SK-N-SH treated with all-trans-retinoic acid at 6 μM for 48 hours (cell line): ENCODE data around the gene PARD3.

Experiments
- ARNTL ChIP-seq: fragments of 450-650 bp; formaldehyde crosslinking; IDR thresholded peaks from 2 replicates; pipeline ENCODE4 v1.5.0; 2020; ENCODE audit warnings: low read depth, mild to moderate bottlenecking, moderate library complexity, borderline replicate concordance
- CREB5 ChIP-seq: fragments of 250-450 bp; sonication (Bioruptor Pico); IDR thresholded peaks from 2 replicates; pipeline ENCODE4 v1.5.1; 2020; ENCODE audit warnings: low read depth, mild to moderate bottlenecking, moderate library complexity
- CSDC2 ChIP-seq: fragments of 250-450 bp; sonication (Bioruptor Pico); IDR thresholded peaks from 2 replicates; pipeline ENCODE4 v1.5.0; 2020; ENCODE audit warnings: mild to moderate bottlenecking, moderate library complexity
- PATZ1 ChIP-seq: fragments of 250-450 bp; sonication (Bioruptor Pico); IDR thresholded peaks from 2 replicates; pipeline ENCODE4 v1.8.0; 2020; ENCODE audit warnings: mild to moderate bottlenecking, moderate library complexity, borderline replicate concordance
- RARB ChIP-seq: fragments of 250-450 bp; sonication (Bioruptor Pico); IDR thresholded peaks from 2 replicates; pipeline ENCODE4 v1.8.0; 2021; ENCODE audit warnings: mild to moderate bottlenecking, moderate library complexity
- TOX ChIP-seq: fragments of 250-450 bp; sonication (Bioruptor Pico); IDR thresholded peaks from 2 replicates; pipeline ENCODE4 v1.8.0; 2021; ENCODE audit warnings: mild to moderate bottlenecking, moderate library complexity, borderline replicate concordance
- ZC3H10 ChIP-seq: fragments of 250-450 bp; sonication (Bioruptor Pico); IDR thresholded peaks from 2 replicates; pipeline ENCODE4 v1.5.1; 2021; ENCODE audit warnings: mild to moderate bottlenecking, moderate library complexity
- ZFP3 ChIP-seq: fragments of 250-450 bp; sonication (Bioruptor Pico); IDR thresholded peaks from 2 replicates; pipeline ENCODE4 v1.5.0; 2020; ENCODE audit warnings: mild to moderate bottlenecking, moderate library complexity
- ZFP30 ChIP-seq: fragments of 450-650 bp; formaldehyde crosslinking; IDR thresholded peaks from 2 replicates; pipeline ENCODE4 v1.5.0; 2022; ENCODE audit warnings: mild to moderate bottlenecking, moderate library complexity
- ZNF70 ChIP-seq: fragments of 450-650 bp; formaldehyde crosslinking; IDR thresholded peaks from 2 replicates; pipeline ENCODE4 v1.5.0; 2020; ENCODE audit warnings: mild to moderate bottlenecking, moderate library complexity
- TF ChIP-seq, protein P1 (sequence below): fragments of 250-450 bp; sonication (Bioruptor Pico); IDR thresholded peaks from 2 replicates; pipeline ENCODE4 v1.5.0; 2020; ENCODE audit warnings: mild to moderate bottlenecking, moderate library complexity

GRCh38 chr10:34834274-34834673 lies 19.2 kb upstream of the PARD3 start:
- TF ChIP-seq ZNF70 (CRISPR knock-in tag) (no peak), ZFP30 (CRISPR knock-in tag) (no peak), RARB (no peak), ZC3H10 (CRISPR knock-in tag) (no peak), CREB5 (CRISPR knock-in tag) (no peak), ZFP3 (no peak), ARNTL (no peak), PATZ1 (no peak), TOX (CRISPR knock-in tag) (no peak), CSDC2 (CRISPR knock-in tag) (no peak)
- TF ChIP-seq, protein P1, sequence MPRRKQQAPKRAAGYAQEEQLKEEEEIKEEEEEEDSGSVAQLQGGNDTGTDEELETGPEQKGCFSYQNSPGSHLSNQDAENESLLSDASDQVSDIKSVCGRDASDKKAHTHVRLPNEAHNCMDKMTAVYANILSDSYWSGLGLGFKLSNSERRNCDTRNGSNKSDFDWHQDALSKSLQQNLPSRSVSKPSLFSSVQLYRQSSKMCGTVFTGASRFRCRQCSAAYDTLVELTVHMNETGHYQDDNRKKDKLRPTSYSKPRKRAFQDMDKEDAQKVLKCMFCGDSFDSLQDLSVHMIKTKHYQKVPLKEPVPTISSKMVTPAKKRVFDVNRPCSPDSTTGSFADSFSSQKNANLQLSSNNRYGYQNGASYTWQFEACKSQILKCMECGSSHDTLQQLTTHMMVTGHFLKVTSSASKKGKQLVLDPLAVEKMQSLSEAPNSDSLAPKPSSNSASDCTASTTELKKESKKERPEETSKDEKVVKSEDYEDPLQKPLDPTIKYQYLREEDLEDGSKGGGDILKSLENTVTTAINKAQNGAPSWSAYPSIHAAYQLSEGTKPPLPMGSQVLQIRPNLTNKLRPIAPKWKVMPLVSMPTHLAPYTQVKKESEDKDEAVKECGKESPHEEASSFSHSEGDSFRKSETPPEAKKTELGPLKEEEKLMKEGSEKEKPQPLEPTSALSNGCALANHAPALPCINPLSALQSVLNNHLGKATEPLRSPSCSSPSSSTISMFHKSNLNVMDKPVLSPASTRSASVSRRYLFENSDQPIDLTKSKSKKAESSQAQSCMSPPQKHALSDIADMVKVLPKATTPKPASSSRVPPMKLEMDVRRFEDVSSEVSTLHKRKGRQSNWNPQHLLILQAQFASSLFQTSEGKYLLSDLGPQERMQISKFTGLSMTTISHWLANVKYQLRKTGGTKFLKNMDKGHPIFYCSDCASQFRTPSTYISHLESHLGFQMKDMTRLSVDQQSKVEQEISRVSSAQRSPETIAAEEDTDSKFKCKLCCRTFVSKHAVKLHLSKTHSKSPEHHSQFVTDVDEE (CRISPR knock-in tag), result no peak
